Measurements from ENCODE around the gene MSLN.
"Not testable (repeated sequence)": the region's sequence is repeated elsewhere in the genome, so short reads cannot be mapped to it uniquely, and the experiment has no call there.

The MSLN gene

GRCh38 chr16:734208-734980 lies 26.1 kb upstream of the MSLN start:
- in situ Hi-C loops (cut with HindIII; ENCODE audit: low sequenced_read_pairs) = no loop called here

GRCh38 chr16:734981-735881 lies 25.3 kb upstream of the MSLN start:
- in situ Hi-C loops (cut with HindIII; ENCODE audit: low sequenced_read_pairs) = no loop called here

GRCh38 chr16:735982-736453 lies 24.5 kb upstream of the MSLN start:
- in situ Hi-C loops (cut with HindIII; ENCODE audit: low sequenced_read_pairs) = no loop called here

- in situ Hi-C loops (cut with HindIII; ENCODE audit: low sequenced_read_pairs) = no loop called here
These were observed 23.5 kb upstream of the MSLN start for GRCh38 chr16:736936-737481.

GRCh38 chr16:739560-740458 lies 20.7 kb upstream of the MSLN start:
- in situ Hi-C loops (cut with HindIII; ENCODE audit: low sequenced_read_pairs) = no loop called here

GRCh38 chr16:740459-740763 lies 20.1 kb upstream of the MSLN start:
- in situ Hi-C loops (cut with HindIII; ENCODE audit: low sequenced_read_pairs) = no loop called here

GRCh38 chr16:740764-741505 lies 19.6 kb upstream of the MSLN start, which contains the start of gene CIAO3:
Gene CIAO3 (minus strand): TSS chr16:740997. CDS start chr16:740985, 12 bp downstream.
- in situ Hi-C loops (cut with HindIII; ENCODE audit: low sequenced_read_pairs) = no loop called here

GRCh38 chr16:741986-742629 lies 18.4 kb upstream of the MSLN start:
- in situ Hi-C loops (cut with HindIII; ENCODE audit: low sequenced_read_pairs) = no loop called here

- in situ Hi-C loops (cut with HindIII; ENCODE audit: low sequenced_read_pairs) = not testable (repeated sequence)
These were observed 17.6 kb upstream of the MSLN start for GRCh38 chr16:742894-743293.

- in situ Hi-C loops (cut with HindIII; ENCODE audit: low sequenced_read_pairs) = no loop called here
These were observed 16.6 kb upstream of the MSLN start for GRCh38 chr16:743794-744500.

GRCh38 chr16:745739-746138 lies 14.8 kb upstream of the MSLN start:
- in situ Hi-C loops (cut with HindIII; ENCODE audit: low sequenced_read_pairs) = no loop called here

- in situ Hi-C loops (cut with HindIII; ENCODE audit: low sequenced_read_pairs) = no loop called here
These were observed 13.9 kb upstream of the MSLN start for GRCh38 chr16:746637-747036.

GRCh38 chr16:747978-748746 lies 12.4 kb upstream of the MSLN start:
- in situ Hi-C loops (cut with HindIII; ENCODE audit: low sequenced_read_pairs) = no loop called here

GRCh38 chr16:749010-749409 lies 11.5 kb upstream of the MSLN start:
- in situ Hi-C loops (cut with HindIII; ENCODE audit: low sequenced_read_pairs) = no loop called here

GRCh38 chr16:750485-750884 lies 10.0 kb upstream of the MSLN start:
- in situ Hi-C loops (cut with HindIII; ENCODE audit: low sequenced_read_pairs) = no loop called here

GRCh38 chr16:751152-752006 lies 9.2 kb upstream of the MSLN start:
- in situ Hi-C loops (cut with HindIII; ENCODE audit: low sequenced_read_pairs) = no loop called here

GRCh38 chr16:752007-752312 lies 8.6 kb upstream of the MSLN start:
- in situ Hi-C loops (cut with HindIII; ENCODE audit: low sequenced_read_pairs) = no loop called here

All from DLD1 (cell line).